ENCODE results near the gene SH3BGR.

DNA sequence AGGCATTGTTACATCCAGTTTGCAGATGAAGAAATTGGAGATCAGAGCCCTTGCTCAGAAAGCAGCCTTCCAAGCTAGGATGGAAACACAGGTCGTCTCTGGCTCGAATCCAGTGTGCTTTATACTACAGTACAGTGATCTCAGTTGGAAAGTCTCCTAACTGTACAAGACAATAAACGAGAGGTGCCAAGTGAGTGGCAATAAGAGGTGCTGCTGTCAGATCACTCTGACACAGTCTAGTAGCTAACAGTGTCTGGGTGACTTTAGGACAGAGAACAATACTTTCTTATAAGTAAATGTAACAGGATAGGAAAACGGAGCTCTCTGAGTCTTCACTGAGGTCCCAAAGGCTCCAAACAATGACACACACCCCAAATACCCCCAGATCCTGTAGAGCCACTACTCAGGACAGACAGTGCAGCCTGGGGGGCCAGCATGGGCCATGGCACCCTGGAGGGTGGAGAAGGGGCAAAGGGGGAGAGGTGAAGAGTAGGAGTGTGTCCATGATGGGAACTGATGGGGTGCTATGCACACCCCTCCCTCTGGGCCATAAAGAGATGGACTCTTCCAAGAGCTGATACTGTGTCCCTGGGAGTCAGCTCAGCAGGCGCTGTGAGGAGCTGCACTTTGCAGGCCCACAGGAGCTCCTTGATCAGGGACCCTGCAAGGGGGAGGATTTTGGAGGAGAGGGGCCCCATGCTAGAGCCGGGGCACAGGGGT, 3.3 kb downstream of the SH3BGR start:
- TF ChIP-seq POLR2A (IDR thresholded peaks at IDR 0.05; ENCODE audit: control extremely low read depth in 1 of 2, low read depth in 2 of 2, low read length in 2 of 2) (no peak), BACH1 (IDR thresholded peaks at IDR 0.05; ENCODE audit: low read length) (no peak), SRF (IDR thresholded peaks at IDR 0.05; ENCODE audit: low read depth, low read length) (no peak), CHD2 (IDR thresholded peaks at IDR 0.05; ENCODE audit: low read length) (no peak)
- TF ChIP-seq, protein P1, sequence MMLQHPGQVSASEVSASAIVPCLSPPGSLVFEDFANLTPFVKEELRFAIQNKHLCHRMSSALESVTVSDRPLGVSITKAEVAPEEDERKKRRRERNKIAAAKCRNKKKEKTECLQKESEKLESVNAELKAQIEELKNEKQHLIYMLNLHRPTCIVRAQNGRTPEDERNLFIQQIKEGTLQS (IDR thresholded peaks at IDR 0.05; ENCODE audit: insufficient read depth, low read depth, low read length), result no peak
- TF ChIP-seq, protein P2, sequence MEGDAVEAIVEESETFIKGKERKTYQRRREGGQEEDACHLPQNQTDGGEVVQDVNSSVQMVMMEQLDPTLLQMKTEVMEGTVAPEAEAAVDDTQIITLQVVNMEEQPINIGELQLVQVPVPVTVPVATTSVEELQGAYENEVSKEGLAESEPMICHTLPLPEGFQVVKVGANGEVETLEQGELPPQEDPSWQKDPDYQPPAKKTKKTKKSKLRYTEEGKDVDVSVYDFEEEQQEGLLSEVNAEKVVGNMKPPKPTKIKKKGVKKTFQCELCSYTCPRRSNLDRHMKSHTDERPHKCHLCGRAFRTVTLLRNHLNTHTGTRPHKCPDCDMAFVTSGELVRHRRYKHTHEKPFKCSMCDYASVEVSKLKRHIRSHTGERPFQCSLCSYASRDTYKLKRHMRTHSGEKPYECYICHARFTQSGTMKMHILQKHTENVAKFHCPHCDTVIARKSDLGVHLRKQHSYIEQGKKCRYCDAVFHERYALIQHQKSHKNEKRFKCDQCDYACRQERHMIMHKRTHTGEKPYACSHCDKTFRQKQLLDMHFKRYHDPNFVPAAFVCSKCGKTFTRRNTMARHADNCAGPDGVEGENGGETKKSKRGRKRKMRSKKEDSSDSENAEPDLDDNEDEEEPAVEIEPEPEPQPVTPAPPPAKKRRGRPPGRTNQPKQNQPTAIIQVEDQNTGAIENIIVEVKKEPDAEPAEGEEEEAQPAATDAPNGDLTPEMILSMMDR (IDR thresholded peaks at IDR 0.05; ENCODE audit: control extremely low read depth in 1 of 3, insufficient read depth in 1 of 3, low read depth in 1 of 3, low read length in 3 of 3), result no peak
